Stomach (tissue), 4 donors: ENCODE measurements around the gene NOSTRIN.

Experiments used
- EP300 ChIP-seq: sonication (generic); formaldehyde crosslinking; IDR thresholded peaks from one replicate; pipeline ENCODE4 v1.6.1; 2017; ENCODE audit warnings: antibody characterized with exemption
- POLR2A ChIP-seq, 4 donors: fragments of 450-650 bp; IDR thresholded peaks; one replicate each; pipeline ENCODE4 v1.6.1; 2016; ENCODE audit warnings: antibody characterized with exemption in 4 of 4, control low read depth in 2 of 4, mild to moderate bottlenecking in 1 of 4, moderate library complexity in 1 of 4
- TF ChIP-seq, protein P1 (sequence below), 7 experiments: fragments of 450-650 bp in 4 of 7; fragments of 200-600 bp in 3 of 7; sonication (generic) in 3 of 7; IDR thresholded peaks; one replicate each; pipeline ENCODE4 v1.5.1; 2016 to 2019; ENCODE audit warnings: antibody characterized with exemption in 7 of 7, control low read depth in 2 of 7, mild to moderate bottlenecking in 1 of 7

GRCh38 chr2:168903888-168904287 is 101.5 kb downstream of the NOSTRIN start:
- TF ChIP-seq, protein P1, sequence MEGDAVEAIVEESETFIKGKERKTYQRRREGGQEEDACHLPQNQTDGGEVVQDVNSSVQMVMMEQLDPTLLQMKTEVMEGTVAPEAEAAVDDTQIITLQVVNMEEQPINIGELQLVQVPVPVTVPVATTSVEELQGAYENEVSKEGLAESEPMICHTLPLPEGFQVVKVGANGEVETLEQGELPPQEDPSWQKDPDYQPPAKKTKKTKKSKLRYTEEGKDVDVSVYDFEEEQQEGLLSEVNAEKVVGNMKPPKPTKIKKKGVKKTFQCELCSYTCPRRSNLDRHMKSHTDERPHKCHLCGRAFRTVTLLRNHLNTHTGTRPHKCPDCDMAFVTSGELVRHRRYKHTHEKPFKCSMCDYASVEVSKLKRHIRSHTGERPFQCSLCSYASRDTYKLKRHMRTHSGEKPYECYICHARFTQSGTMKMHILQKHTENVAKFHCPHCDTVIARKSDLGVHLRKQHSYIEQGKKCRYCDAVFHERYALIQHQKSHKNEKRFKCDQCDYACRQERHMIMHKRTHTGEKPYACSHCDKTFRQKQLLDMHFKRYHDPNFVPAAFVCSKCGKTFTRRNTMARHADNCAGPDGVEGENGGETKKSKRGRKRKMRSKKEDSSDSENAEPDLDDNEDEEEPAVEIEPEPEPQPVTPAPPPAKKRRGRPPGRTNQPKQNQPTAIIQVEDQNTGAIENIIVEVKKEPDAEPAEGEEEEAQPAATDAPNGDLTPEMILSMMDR (IDR thresholded peaks at IDR 0.05), result no peak
- TF ChIP-seq POLR2A (IDR thresholded peaks at IDR 0.05), result no peak
- TF ChIP-seq EP300, result no peak
